HFFc6 (cell line): ENCODE data around the gene MBNL2. TPM values are rescaled to one million over a fixed set of nuclear protein-coding genes. Genes with fewer than 3 reads are reported as not detected.

Experiments used
- DNase-seq: peaks from one replicate; pipeline ENCODE4 v3.0.0-alpha.2; 2018
- H3K27ac Mint-ChIP-seq: 2 replicates; pipeline ENCODE4 v1.8.0; 2020; ENCODE audit warnings: mild to moderate bottlenecking, mixed read lengths
- H3K27me3 Mint-ChIP-seq: 2 replicates; pipeline ENCODE4 v1.8.0; 2021; ENCODE audit warnings: mild to moderate bottlenecking, moderate library complexity, mixed read lengths; ENCODE audit not compliant: insufficient read depth
- H3K36me3 Mint-ChIP-seq: 2 replicates; pipeline ENCODE4 v1.8.0; 2021; ENCODE audit warnings: low read depth, mixed read lengths
- H3K4me1 Mint-ChIP-seq: 2 replicates; pipeline ENCODE4 v1.8.0; 2020; ENCODE audit warnings: low read depth, mixed read lengths
- H3K4me3 Mint-ChIP-seq: 2 replicates; pipeline ENCODE4 v1.8.0; 2020; ENCODE audit warnings: mild to moderate bottlenecking, moderate library complexity, mixed read lengths
- H3K9me3 Mint-ChIP-seq: 2 replicates; pipeline ENCODE4 v1.8.0; 2020; ENCODE audit warnings: mild to moderate bottlenecking, mixed read lengths
- total RNA-seq, 6 experiments: library from RNA; stranded (reverse); fragmentation: NEBNext Ultra II Directional; extraction: Animal tissue kit (Norgen Biotek cat#: 25700); gene quantifications; 2 replicates in 1 of 6; 3 replicates in 5 of 6; pipeline ENCODE4 v1.2.3, GENCODE V29; 2021
- TF ChIP-seq, protein P1 (sequence below): fragments of 200-600 bp; sonication (generic); IDR thresholded peaks from 2 replicates; pipeline ENCODE4 v1.5.0; 2021; ENCODE audit warnings: antibody characterized with exemption, mild to moderate bottlenecking

Gene MBNL2
- total RNA-seq, 6 experiments from 2014 or later: 78.5 to 138 (median 99.8) TPM

DNA sequence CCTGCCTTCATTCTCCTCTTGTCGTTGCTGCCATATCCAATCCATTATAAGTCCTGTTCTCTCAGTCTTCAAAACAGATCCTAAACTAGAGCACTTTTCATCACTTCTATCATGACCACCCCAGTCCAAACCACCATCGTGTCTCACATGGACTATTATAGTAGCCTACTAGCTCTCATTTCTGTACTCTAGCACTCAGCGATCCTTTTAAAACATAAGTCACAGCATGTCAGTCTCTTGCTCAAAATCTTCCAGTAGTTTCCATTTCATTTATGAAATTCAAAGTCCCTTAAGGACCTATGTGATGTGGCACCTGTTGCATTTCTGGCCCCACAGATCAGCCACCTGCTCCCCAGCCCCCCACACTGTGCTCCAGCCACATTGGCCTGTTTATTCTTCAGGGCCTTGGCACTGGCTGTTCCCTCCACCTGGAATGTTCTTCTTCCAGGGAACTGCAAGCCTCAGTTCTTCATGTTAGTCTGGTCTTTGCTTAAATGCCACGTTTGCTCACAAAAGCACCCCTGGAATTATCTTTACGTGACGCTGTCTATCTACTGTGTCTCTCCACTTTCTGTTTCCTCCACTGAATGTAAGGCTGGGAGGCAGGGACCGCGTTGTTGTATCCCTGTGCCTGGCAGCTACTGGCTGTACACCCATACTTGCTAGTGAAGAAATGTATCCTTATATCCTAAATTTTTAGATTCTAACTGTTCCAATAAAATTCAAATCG lies 64.3 kb downstream of the MBNL2 start:
- no peak for DNase-seq
- no peak overlapping the region for H3K27ac Mint-ChIP-seq
- peaks cover 4% of the 10 kb centered on the region for H3K27me3 Mint-ChIP-seq
- TF ChIP-seq, protein P1, sequence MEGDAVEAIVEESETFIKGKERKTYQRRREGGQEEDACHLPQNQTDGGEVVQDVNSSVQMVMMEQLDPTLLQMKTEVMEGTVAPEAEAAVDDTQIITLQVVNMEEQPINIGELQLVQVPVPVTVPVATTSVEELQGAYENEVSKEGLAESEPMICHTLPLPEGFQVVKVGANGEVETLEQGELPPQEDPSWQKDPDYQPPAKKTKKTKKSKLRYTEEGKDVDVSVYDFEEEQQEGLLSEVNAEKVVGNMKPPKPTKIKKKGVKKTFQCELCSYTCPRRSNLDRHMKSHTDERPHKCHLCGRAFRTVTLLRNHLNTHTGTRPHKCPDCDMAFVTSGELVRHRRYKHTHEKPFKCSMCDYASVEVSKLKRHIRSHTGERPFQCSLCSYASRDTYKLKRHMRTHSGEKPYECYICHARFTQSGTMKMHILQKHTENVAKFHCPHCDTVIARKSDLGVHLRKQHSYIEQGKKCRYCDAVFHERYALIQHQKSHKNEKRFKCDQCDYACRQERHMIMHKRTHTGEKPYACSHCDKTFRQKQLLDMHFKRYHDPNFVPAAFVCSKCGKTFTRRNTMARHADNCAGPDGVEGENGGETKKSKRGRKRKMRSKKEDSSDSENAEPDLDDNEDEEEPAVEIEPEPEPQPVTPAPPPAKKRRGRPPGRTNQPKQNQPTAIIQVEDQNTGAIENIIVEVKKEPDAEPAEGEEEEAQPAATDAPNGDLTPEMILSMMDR: no peak
- no peak overlapping the region for H3K4me3 Mint-ChIP-seq
- peaks cover 46% of the 10 kb centered on the region for H3K36me3 Mint-ChIP-seq
- H3K4me1 Mint-ChIP-seq: peaks cover 64% of the 10 kb centered on the region
- peaks cover 5% of the 10 kb centered on the region for H3K9me3 Mint-ChIP-seq

DNA sequence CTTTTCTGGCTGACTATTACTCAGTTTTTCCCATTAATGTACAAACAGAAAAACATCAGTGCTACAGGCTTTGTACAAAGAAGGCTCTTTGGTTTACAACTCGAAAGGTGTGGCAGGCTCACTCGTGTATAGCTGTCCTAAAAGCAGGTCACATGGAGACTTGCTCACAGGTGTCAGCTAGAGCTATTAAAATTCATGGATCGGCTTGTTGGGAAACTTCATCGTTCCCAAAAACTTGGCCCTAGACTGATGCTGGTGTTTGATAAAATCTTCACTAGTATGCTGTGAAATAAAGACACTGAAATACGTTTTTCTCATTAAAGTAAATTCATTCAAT lies 64.9 kb downstream of the MBNL2 start:
- no peak overlapping the region for H3K4me3 Mint-ChIP-seq
- peaks cover 46% of the 10 kb centered on the region for H3K36me3 Mint-ChIP-seq
- H3K4me1 Mint-ChIP-seq: peaks cover 59% of the 10 kb centered on the region
- H3K27ac Mint-ChIP-seq: no peak overlapping the region
- TF ChIP-seq, protein P1: no peak
- H3K9me3 Mint-ChIP-seq: peaks cover 5% of the 10 kb centered on the region
- no peak for DNase-seq
- H3K27me3 Mint-ChIP-seq: peaks cover 4% of the 10 kb centered on the region

DNA sequence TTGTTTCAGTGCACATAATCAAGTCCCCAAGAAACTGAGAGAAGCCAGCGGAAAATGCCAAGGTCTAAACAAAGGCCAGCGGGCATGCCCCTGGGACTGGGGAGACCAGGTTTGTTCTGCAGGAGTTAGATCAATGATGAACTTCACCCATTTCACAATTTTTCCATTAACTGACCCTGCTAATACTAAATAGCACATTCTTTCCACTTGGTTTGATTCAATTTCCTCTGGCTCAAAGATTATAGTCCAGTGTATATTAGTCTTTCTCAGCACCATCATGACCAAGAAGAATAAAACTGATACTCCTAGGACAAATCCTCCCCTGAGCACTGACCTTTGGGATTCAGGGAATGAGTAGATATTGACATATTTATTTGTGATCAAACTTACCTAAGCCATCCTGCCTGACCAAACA lies 66.4 kb downstream of the MBNL2 start:
- no peak overlapping the region for H3K27ac Mint-ChIP-seq
- TF ChIP-seq, protein P1: peak; percentile 11; the same call in 1 of the 2 replicates

DNA sequence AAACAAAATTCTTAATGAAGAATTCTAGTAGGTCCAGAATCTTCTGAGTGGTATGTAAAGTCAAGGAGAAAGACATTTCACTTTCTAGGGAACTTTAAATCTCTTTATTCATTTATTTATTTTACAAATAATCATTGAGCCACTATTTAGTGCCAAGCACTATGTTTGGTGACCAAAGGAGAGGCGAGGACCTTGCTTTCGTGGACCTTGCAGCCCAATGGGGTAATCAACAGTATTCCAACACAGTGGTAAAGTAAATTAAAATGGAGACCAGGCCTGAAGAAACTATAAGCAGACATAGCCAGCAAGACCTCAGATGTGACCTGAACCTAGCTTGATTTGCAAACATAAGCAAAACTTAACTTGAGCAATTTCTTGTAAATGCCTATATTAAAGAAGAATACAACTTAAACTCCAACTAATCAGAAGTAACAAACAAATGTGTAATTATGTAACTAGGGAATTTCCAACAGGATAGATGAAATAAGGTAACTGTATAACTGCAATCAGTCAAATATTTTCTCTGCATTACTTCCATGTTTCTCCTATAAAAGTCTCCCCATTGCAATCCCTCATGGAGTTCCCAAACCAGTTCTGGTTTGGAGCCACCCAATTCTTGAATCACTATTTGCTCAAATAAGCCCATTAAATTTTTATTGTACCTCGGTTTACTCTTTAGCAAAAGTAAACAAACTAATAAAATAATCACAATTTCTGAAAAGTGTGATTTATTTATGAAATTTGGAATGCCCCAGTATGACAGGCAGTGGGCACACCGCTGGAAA lies 67.6 kb downstream of the MBNL2 start:
- TF ChIP-seq, protein P1: no peak
- peaks cover 55% of the 10 kb centered on the region for H3K4me1 Mint-ChIP-seq
- peak overlapping the region; percentile 26; the same call in 1 of the 2 replicates for H3K27ac Mint-ChIP-seq
- H3K4me3 Mint-ChIP-seq: no peak overlapping the region
- no peak for DNase-seq
- peaks cover 5% of the 10 kb centered on the region for H3K9me3 Mint-ChIP-seq
- no peaks in the 10 kb centered on the region; the same call in none of the 2 replicates for H3K27me3 Mint-ChIP-seq
- H3K36me3 Mint-ChIP-seq: peaks cover 29% of the 10 kb centered on the region

More for the DNA sequence above, 66.4 kb downstream of the MBNL2 start:
- Mint-ChIP-seq H3K27me3 (no peaks in the 10 kb centered on the region; the same call in none of the 2 replicates), H3K9me3 (peaks cover 5% of the 10 kb centered on the region), H3K4me3 (no peak overlapping the region), H3K36me3 (peaks cover 39% of the 10 kb centered on the region), H3K4me1 (peaks cover 55% of the 10 kb centered on the region)
- no peak for DNase-seq

DNA sequence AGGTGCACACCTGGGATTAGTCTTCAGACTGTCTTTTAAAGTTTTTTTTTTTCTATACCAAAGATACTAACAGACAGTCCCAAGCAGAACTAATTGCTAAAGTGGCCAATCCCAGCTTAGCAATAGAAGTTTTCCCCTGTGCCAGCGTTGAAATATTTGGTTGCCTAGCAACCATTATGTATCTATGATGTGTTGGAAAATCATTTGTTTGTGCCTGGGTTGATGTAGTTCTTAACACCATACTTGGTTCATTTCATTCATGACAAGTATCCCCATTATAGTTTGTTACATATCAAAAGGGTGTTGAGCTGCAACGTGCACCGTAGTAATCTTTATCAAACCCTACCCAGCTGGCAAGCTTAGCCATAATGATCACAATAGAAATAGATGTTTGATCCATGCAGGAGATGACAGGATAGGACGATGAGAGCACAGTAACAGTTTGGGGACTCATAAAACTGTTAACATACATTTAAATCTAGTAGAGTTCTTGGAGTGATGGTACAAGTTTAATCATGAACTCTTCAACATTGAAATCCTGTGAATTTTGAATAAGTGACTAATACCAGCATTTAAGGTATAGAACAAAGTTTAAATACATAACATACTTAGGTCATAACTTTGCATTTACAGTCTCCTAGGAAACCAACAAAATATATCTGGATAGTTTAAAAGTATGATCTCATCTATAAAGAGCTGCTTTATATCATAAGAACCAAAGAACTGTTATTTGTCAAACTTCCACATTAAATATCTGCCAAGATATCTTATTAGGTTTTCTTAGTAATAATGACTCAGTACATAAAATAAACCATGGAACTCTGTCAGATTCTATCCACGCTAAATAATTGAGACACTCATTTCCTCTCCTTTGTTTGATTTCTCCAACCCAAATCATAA lies 73.4 kb downstream of the MBNL2 start:
- Mint-ChIP-seq H3K4me3 (peak overlapping the region; percentile 62), H3K27me3 (no peaks in the 10 kb centered on the region; the same call in 1 of the 2 replicates), H3K36me3 (peaks cover 23% of the 10 kb centered on the region), H3K9me3 (peaks cover 5% of the 10 kb centered on the region), H3K27ac (peak overlapping the region; percentile 98), H3K4me1 (peaks cover 73% of the 10 kb centered on the region)
- TF ChIP-seq, protein P1: no peak
- peak; percentile 80 for DNase-seq
